Right atrium auricular region (tissue), 2 donors: ENCODE data around the gene NEFH. TPM values are rescaled to one million over a fixed set of nuclear protein-coding genes. Genes with fewer than 3 reads are reported as not detected.

ENCODE experiments used
- DNase-seq: peaks from one replicate; pipeline ENCODE4 v3.0.0-alpha.2; 2019; ENCODE audit warnings: low spot score
- H3K27ac ChIP-seq, 2 donors: fragments of 200-600 bp; sonication (generic); 1 replicate in 1 of 2; 2 replicates in 1 of 2; pipeline ENCODE4 v1.5.1; 2016 to 2019
- H3K27me3 ChIP-seq, 2 donors: fragments of 200-600 bp; sonication (generic); one replicate each; pipeline versions ENCODE4 v1.5.1 to v1.6.0; 2017 to 2019
- H3K36me3 ChIP-seq: fragments of 200-600 bp; sonication (generic); one replicate; pipeline ENCODE4 v1.5.1; 2016
- H3K4me1 ChIP-seq, 2 donors: fragments of 200-600 bp; sonication (generic); one replicate each; pipeline versions ENCODE4 v1.5.1 to v1.6.0; 2017 to 2019
- H3K4me3 ChIP-seq, 2 donors: fragments of 200-600 bp; sonication (generic); 1 replicate in 1 of 2; 2 replicates in 1 of 2; pipeline ENCODE4 v1.5.1; 2017 to 2019; ENCODE audit warnings: mild to moderate bottlenecking in 1 of 2, moderate library complexity in 1 of 2
- H3K9me3 ChIP-seq, 2 donors: fragments of 200-600 bp; sonication (generic); one replicate each; pipeline ENCODE4 v1.5.1; 2019
- total RNA-seq, 2 donors: library from RNA; depleted of rRNA; stranded (reverse); fragments of >200 nt; gene quantifications; one replicate each; pipeline ENCODE4 v1.1.0, GENCODE V29; 2016
- TF ChIP-seq, protein P1 (sequence below), 2 donors: fragments of 200-600 bp; sonication (generic); IDR thresholded peaks; one replicate each; pipeline ENCODE4 v1.5.1; 2019; ENCODE audit warnings: antibody characterized with exemption in 2 of 2

The NEFH gene
- total RNA-seq, 2 donors from 2014 or later = 0.22 to 0.28 TPM

GRCh38 chr22:29512031-29512430, 32.0 kb downstream of the NEFH start:
- no peak overlapping the region for H3K27ac ChIP-seq
- peaks cover 88% of the 10 kb centered on the region for H3K36me3 ChIP-seq
- peaks cover 0 to 7% of the 10 kb centered on the region in 2 donors for H3K4me1 ChIP-seq
- DNase-seq = no peak
- no peaks in the 10 kb centered on the region for H3K27me3 ChIP-seq
- TF ChIP-seq, protein P1, sequence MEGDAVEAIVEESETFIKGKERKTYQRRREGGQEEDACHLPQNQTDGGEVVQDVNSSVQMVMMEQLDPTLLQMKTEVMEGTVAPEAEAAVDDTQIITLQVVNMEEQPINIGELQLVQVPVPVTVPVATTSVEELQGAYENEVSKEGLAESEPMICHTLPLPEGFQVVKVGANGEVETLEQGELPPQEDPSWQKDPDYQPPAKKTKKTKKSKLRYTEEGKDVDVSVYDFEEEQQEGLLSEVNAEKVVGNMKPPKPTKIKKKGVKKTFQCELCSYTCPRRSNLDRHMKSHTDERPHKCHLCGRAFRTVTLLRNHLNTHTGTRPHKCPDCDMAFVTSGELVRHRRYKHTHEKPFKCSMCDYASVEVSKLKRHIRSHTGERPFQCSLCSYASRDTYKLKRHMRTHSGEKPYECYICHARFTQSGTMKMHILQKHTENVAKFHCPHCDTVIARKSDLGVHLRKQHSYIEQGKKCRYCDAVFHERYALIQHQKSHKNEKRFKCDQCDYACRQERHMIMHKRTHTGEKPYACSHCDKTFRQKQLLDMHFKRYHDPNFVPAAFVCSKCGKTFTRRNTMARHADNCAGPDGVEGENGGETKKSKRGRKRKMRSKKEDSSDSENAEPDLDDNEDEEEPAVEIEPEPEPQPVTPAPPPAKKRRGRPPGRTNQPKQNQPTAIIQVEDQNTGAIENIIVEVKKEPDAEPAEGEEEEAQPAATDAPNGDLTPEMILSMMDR (IDR thresholded peaks at IDR 0.05) = no peak
- no peaks in the 10 kb centered on the region for H3K9me3 ChIP-seq
- H3K4me3 ChIP-seq = no peak overlapping the region

GRCh38 chr22:29517215-29517908, 37.3 kb downstream of the NEFH start:
- Histone ChIP-seq H3K4me1 (peaks cover 0 to 20% of the 10 kb centered on the region in 2 donors), H3K27ac (peak overlapping the region; percentile 51 to 68), H3K9me3 (no peaks in the 10 kb centered on the region), H3K27me3 (no peaks in the 10 kb centered on the region), H3K36me3 (peaks cover 77% of the 10 kb centered on the region), H3K4me3 (no peak overlapping the region)
- DNase-seq = no peak
- TF ChIP-seq, protein P1 (IDR thresholded peaks at IDR 0.05) = no peak

DNA sequence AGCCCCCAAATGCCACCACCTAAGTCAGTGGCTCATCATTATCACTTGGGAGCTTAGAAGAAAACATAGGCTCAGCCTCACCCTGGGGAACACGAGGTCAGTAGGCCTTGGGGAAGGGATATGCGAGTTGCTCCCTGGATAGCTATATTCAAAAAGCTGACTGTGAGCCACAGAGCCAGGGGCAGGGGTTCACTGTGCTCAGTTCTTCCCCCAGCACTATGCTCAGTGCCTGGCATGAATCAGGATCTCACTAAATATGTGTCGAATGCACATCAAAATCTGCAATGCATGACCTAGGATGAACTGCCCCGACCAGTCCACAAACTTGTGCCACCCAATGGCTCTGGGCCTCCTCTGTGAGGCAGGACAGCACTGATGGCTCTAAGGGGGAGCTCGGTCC, 38.4 kb downstream of the NEFH start:
- Histone ChIP-seq H3K36me3 (peaks cover 69% of the 10 kb centered on the region), H3K4me1 (peaks cover 0 to 20% of the 10 kb centered on the region in 2 donors), H3K27ac (peak overlapping the region; percentile 51 to 68), H3K4me3 (no peak overlapping the region), H3K9me3 (no peaks in the 10 kb centered on the region), H3K27me3 (no peaks in the 10 kb centered on the region)
- no peak for DNase-seq
- TF ChIP-seq, protein P1 (IDR thresholded peaks at IDR 0.05) = no peak

DNA sequence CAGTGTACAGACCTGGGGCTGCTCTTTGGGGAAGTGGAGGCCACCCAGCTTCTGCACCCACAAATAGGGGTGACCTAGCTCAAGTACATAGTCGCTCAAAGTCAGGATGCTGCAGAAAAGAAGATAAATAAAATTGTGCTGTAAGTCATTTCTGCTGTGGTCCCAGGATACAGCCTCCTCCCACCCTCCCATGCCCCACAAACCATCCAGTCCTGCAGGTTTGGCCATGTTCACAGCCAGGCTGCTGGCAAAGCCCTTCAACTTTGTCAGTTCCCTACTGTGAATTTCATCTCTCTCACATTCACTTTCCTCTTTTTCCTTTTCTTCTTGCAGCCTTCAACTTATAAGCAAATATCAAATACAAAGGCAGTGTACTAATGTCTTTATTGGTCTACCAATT, 40.0 kb downstream of the NEFH start:
- H3K27ac ChIP-seq = no peak overlapping the region
- H3K4me3 ChIP-seq = no peak overlapping the region
- DNase-seq = no peak
- H3K36me3 ChIP-seq = peaks cover 76% of the 10 kb centered on the region
- H3K27me3 ChIP-seq = no peaks in the 10 kb centered on the region
- peaks cover 0 to 20% of the 10 kb centered on the region in 2 donors for H3K4me1 ChIP-seq
- TF ChIP-seq, protein P1 (IDR thresholded peaks at IDR 0.05) = no peak
- no peaks in the 10 kb centered on the region for H3K9me3 ChIP-seq

DNA sequence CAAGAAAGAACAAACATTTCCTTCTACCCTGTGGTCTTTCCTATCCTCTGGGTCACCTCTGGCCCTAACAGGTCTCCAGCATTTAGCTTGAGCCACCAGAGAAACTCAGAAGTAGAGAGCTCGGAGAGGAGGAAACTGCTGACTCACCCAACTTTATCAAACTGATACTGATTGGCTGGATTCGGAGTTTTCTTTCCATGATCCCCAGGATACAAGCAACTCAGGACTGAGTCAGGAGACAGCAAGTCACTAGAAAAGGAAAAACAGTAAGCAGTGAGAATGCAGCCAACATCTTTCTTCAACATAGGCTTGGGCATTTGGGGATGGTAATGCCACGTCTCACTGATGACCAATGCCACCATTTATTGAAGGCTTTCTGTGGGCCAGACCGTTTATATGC, 40.8 kb downstream of the NEFH start:
- Histone ChIP-seq H3K4me3 (no peak overlapping the region), H3K36me3 (peaks cover 76% of the 10 kb centered on the region), H3K4me1 (peaks cover 0 to 20% of the 10 kb centered on the region in 2 donors), H3K27ac (no peak overlapping the region), H3K9me3 (no peaks in the 10 kb centered on the region), H3K27me3 (no peaks in the 10 kb centered on the region)
- no peak for DNase-seq
- TF ChIP-seq, protein P1 (IDR thresholded peaks at IDR 0.05) = no peak

- no peak overlapping the region for H3K4me3 ChIP-seq
- TF ChIP-seq, protein P1 (IDR thresholded peaks at IDR 0.05) = no peak
- H3K27me3 ChIP-seq = no peaks in the 10 kb centered on the region
- H3K9me3 ChIP-seq = no peaks in the 10 kb centered on the region
- peaks cover 76% of the 10 kb centered on the region for H3K36me3 ChIP-seq
- peaks cover 0 to 18% of the 10 kb centered on the region in 2 donors for H3K4me1 ChIP-seq
- H3K27ac ChIP-seq = no peak overlapping the region
- no peak for DNase-seq
Observed at GRCh38 chr22:29521526-29521925, 41.5 kb downstream of the NEFH start.
